NCI-H526 (cell line): ENCODE data around the gene CDK11A.
"Not testable (repeated sequence)": the region's sequence is repeated elsewhere in the genome, so short reads cannot be mapped to it uniquely, and the experiment has no call there.

Source experiments
- DNase-seq, 2 experiments: peaks; one replicate each; lab custom pipeline; 2025; lab: John Stamatoyannopoulos, UW

CDK11A gene

GRCh38 chr1:1754051-1754815 is 30.1 kb upstream of the CDK11A start:
- DNase-seq: no peak

GRCh38 chr1:1753607-1754005 is 29.4 kb upstream of the CDK11A start:
- no peak for DNase-seq

DNA sequence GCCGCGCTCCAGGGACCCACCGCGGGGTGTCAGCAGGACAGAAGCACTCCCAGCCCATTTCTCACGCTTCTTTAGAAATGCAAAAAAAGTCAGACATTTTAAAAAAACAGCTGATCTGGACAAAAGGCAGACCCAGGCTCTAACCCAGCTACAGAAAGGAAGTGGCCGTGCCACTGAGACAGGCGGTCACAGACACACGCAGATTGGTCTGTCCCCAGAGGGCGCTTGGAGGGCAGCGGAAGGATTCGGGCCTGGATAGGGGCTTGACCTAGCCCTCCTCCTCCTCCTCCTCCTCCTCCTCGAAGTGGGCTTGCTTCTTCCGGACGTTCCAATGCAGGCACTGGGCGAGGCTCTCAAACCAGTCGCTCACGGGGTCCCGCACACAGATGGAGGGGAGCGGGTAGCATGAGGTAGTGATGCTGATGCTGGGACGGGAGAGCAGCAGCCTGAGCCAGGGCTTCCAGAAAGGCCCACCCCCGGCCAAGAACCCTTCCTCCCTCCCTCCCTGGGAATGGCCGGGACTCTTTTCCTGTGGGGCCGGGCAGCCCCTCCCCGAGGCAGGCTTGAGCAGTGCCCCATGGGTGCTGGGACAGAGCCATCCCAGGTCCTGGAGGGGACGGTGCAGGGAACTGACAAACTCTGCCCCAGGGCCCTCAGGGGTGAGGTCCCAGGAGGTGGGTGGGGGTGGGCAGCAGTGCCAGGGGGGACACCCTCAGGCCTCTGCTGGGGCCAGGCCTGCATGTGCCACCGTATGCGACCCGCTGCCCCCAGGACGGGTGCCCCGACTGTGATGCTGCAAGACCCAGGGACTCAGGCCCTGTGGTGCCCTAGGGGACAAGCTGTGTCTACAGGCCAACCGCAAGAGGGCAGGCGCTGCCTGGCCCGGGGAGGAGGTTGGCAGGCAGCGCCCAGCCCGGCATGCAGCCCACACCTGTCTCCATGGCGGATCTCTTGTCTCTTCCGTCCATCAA is 28.8 kb upstream of the CDK11A start:
- no peak for DNase-seq

DNA sequence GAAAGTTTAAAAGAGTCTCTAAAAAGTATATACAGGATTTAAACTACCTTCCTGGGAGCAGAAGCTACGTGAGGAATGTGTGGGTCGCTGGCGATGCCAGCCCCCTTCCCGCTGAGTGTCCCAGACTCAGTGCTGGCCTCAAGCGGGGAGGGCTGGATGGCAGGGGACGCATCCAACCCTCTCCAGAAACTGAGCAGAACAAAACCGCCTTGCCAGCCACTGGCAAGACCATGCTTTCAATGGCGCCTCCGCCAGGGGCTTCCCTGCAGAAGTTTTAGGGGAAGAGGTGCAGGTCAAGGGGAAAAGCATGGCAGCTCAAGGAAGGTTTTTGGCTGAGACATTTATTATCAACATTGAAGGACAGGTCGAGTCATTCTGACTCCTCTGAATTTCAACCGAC is 28.0 kb upstream of the CDK11A start:
- DNase-seq: no peak

- not testable (repeated sequence) for DNase-seq
Measured at GRCh38 chr1:1749941-1750340, 25.8 kb upstream of the CDK11A start.

DNA sequence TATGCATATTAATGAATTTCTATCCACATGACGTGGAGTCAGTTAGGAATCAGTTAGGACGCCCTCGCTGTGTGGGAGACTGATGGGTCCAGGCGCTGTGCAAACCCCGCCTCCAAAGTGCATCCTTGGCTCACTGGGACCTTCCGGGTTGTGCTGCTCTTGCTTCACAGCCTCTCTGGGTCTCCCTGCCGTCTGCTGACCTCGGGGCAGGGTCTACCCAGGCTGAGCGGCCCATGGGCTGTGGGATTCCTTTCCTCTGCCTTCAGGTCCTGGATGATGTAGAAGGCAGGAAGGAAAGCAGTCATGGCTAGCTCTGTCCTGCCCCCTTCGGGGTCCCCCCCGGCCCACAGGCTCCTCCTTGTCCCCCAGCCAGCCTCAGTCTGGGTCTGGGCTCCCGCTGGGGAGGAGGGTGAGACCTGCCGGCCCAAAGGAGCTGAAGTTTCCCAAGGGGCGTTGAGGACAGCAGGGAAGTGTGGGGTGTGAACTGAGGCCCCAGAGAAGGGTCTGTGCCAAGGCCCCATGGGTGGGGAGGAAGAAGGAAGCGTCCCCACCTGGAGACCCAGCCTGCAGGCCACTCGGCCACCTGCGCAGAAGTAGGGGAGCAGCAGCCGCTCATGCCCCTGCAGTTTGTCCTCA is 24.6 kb upstream of the CDK11A start:
- DNase-seq: peak; percentile 59 to 79

- DNase-seq: not testable (repeated sequence)
Measured at GRCh38 chr1:1746566-1746909, 22.4 kb upstream of the CDK11A start.

DNA sequence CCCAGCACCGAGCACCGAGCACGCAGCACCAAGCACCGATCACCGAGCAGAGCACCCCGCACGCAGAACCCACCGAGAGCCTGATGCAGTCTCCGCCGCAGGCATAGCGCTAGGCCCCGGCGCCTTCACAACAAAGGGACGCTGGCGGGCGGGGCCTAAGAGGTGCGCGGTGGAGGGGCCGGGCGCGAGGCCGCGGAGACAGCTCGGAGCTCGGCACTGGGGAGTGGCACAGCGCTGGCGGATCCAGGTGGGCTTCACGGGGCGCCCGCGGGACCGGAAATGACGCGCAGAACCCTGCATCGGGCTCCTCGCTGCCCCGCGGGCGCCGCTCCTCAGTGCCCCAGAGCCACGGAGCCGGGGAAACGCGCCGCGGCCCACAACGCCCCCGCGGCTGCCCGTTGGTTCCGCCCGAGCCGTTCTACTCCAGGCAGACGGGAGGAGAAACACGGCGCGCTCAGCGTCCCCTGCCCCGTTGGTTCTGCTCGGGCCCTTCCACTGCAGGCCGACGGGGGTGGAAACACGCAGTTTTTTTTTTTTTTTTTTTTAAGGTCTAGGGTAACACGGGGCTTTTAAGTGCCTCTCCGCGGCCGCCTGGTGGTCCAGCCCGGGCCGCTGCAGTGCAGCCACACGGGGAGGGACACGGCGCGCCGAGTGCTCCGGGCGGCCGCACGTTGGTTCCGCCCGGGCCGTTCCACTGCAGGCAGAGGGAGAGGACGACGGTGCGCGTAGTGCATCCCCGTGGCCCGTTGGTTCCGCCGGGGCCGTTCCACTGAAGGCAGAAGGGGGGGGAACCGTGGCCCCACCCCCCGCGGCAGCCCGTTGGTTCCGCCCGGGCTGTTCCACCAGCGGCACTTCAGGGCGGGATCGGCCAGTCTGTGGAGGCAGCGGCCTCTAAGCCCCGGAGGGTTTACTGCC is 21.8 kb upstream of the CDK11A start:
- peak in 1 of 2 experiments; percentile 26 for DNase-seq

- DNase-seq: not testable (repeated sequence)
Measured at GRCh38 chr1:1742529-1742928, 18.4 kb upstream of the CDK11A start.

DNA sequence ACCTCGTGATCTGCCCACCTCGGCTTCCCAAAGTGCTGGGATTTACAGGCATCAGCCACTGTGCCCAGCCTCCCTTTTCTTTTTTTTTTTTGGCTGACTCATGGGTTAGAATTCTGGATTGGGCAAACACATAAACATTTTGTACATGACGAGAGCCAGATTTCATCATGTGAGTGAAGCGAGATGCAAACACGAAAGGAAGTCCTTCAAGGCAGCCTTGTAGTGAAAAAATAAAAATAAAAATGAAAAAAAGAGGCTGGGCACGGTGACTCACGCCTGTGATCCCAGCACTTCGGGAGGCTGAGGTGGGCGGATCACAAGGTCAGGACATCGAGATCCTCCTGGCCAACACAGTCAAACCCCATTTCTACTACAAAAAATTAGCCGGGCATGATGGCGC is 16.9 kb upstream of the CDK11A start:
- not testable (repeated sequence) for DNase-seq

GRCh38 chr1:1738799-1739337 is 14.7 kb upstream of the CDK11A start:
- DNase-seq: not testable (repeated sequence)

GRCh38 chr1:1737675-1738590 is 13.8 kb upstream of the CDK11A start:
- not testable (repeated sequence) for DNase-seq

- no peak for DNase-seq
Measured at GRCh38 chr1:1732381-1732780, 8.2 kb upstream of the CDK11A start.

DNA sequence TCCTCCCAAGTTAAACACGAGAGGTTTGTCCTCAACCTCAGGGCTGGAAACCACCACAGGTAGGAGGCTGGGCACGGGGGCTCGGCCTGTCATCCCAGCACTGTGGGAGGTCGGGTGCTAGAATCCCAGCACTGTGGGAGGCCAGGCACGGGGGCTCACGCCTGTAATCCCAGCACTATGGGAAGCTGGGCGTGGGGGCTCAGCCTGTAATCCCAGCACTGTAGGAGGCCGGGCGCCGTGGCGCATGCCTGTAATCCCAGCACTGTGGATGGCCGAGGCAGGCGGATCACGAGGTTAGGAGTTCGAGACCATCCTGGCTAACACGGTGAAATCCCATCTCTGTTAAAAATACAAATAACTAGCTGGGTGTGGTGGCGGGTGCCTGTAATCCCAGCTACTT is 6.7 kb upstream of the CDK11A start:
- DNase-seq: no peak

GRCh38 chr1:1730230-1730629 is 6.1 kb upstream of the CDK11A start:
- DNase-seq: not testable (repeated sequence)

- not testable (repeated sequence) for DNase-seq
Measured at GRCh38 chr1:1729116-1729816, 5.1 kb upstream of the CDK11A start.

DNA sequence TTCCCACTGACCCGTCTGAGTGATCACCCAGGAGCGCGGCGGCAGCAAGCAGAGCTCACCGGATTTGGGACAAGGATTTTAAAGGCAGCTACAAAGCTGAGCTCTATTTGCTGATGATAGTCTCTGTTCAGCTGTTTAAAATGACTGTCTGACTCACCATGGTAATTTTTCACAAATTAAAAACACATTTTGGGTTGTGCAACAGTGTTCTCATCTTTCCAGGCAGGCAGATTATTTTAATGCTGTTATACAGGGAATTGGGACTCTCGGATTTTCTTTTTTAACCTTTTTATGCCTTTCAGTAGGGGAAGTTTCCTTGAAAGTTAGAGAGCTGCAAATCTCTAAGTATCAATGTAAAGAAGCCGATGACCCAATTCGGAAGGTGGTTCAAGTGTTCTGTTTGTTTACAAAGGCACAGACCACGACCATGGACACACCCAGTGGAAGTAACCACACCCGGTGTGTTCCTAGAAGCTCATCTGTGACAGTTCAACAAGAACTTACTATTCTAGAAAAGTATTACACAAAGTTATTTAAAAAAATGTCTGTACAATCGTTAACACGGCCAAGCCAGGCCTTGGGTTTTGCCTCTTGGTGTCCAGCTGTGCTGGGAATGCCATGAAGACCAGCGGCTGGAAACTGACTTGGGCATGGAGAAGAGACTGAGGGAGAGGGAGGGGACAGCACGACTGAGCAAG is 4.3 kb upstream of the CDK11A start:
- DNase-seq: not testable (repeated sequence)

- DNase-seq: peak in 1 of 2 experiments; percentile 17
Measured at GRCh38 chr1:1727131-1727651, 3.0 kb upstream of the CDK11A start.
